Skin epidermis (tissue), 12 donors: ENCODE measurements around the gene JMY.
"Not testable (repeated sequence)": the region's sequence is repeated elsewhere in the genome, so short reads cannot be mapped to it uniquely, and the experiment has no call there.

ENCODE experiments used
- H3K27ac ChIP-seq, 21 experiments: fragments of 200-600 bp; sonication (generic) in 11 of 21; one replicate each; pipeline ENCODE4 v1.5.0; 2020; ENCODE audit warnings: mild to moderate bottlenecking in 3 of 21, inconsistent platforms in 2 of 21, moderate library complexity in 2 of 21
- H3K4me3 ChIP-seq, 7 experiments: fragments of 200-600 bp; sonication (generic) in 2 of 7; one replicate each; pipeline ENCODE4 v1.5.0; 2020; ENCODE audit warnings: inconsistent platforms in 2 of 7, mild to moderate bottlenecking in 2 of 7, moderate library complexity in 1 of 7

The JMY gene

GRCh38 chr5:79235261-79235633 is 684 bp upstream of the JMY start:
- peak overlapping the region; percentile 55 to 97 (median 90) for H3K4me3 ChIP-seq
- peak overlapping the region in 20 of 21 experiments; percentile 30 to 95 (median 84) for H3K27ac ChIP-seq

- peak overlapping the region; percentile 55 to 97 (median 90) for H3K4me3 ChIP-seq
- peak overlapping the region; percentile 52 to 95 (median 83) for H3K27ac ChIP-seq
Measured at GRCh38 chr5:79236362-79236969, 535 bp downstream of the JMY start.

DNA sequence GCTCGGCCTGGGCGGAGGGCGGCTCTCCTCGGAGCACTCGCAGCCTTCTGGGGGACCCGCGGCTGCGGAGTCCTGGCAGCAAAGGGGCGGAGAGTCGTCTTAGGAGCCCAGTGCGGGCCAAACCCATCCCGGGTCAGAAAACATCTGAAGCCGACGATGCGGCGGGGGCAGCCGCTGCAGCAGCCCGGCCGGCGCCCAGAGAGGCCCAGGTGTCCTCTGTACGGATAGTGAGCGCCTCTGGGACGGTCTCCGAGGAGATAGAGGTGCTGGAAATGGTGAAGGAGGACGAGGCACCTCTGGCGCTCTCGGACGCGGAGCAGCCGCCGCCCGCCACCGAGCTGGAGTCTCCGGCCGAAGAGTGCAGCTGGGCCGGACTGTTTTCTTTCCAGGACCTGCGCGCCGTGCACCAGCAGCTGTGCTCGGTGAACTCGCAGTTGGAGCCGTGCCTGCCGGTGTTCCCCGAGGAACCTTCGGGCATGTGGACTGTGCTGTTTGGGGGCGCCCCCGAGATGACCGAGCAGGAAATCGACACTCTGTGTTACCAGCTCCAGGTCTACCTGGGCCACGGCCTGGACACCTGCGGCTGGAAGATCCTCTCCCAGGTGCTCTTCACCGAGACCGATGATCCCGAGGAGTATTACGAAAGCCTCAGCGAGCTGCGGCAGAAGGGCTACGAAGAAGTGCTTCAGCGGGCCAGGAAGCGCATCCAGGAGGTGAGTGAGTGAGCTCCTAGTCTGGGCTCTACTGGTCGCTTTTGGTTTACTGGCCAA is 1.2 kb downstream of the JMY start:
- peak overlapping the region; percentile 52 to 95 (median 83) for H3K27ac ChIP-seq
- H3K4me3 ChIP-seq = peak overlapping the region; percentile 55 to 97 (median 90)

- Histone ChIP-seq H3K27ac (peak overlapping the region in 15 of 21 experiments; percentile 77 to 95 (median 84)), H3K4me3 (peak overlapping the region; percentile 55 to 97 (median 90))
Measured at GRCh38 chr5:79237740-79238560, 2.0 kb downstream of the JMY start.

- Histone ChIP-seq H3K4me3 (no peak overlapping the region), H3K27ac (no peak overlapping the region)
Measured at GRCh38 chr5:79240561-79240960, 4.6 kb downstream of the JMY start.

- no peak overlapping the region for H3K27ac ChIP-seq
Measured at GRCh38 chr5:79241535-79241979, 5.6 kb downstream of the JMY start.

DNA sequence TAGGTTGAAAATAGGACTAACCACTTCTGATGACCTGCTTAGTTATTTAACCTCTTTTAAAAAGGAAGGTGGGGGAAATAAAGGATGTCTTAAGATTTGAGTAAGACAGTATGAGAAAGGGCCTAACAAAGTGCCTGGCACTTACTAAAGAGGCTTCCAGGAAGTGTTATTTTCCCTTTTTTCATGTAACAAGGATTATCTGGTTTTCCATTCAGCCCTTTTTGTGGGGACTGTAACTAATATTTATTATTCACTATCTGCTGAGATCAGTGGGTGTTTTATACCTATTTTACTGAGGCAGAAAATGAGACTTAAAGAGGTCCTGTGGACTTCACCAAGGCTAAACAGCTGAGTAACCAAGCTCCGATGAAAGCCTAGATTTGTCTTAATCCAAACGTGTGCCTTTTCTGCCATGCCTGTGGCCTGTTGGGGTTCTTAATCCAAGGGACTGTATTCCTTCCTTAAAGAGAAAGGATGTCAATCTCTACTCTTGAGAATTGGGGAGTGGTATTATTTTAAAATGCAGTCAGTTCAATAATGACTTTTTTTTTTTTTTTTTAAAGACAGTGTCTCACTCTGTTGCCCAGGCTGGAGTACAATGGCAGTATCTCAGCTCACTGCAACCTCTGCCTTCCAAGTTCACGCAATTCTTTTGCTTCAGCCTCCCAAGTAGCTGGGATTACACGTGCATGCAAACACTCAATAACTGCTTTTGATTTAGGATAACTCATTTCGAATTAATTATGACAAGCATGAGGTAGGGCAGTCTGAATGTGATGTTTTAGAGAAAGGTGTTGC is 6.5 kb downstream of the JMY start:
- Histone ChIP-seq H3K4me3 (no peak overlapping the region), H3K27ac (no peak overlapping the region)

More at GRCh38 chr5:79241535-79241979, 5.6 kb downstream of the JMY start:
- no peak overlapping the region for H3K4me3 ChIP-seq

GRCh38 chr5:79243224-79243623 is 7.3 kb downstream of the JMY start:
- Histone ChIP-seq H3K4me3 (no peak overlapping the region), H3K27ac (no peak overlapping the region)

DNA sequence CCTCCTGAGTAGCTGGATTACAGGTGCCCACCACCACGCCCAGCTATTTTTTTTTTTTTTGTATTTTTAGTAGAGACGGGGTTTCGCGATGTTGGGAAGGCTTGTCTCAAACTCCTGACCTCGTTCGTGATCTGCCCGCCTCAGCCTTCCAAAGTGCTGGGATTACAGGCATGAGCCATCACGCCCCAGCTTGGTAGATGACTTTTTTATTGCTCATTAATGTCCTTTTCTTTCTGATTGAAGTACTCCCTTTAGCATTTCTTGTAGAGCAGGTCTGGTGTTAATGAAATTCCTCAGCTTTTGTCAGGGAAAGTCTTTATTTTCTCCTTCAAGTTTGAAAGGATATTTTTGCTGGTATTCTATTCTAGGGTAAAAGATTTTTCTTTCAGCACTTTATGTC is 18.1 kb downstream of the JMY start:
- H3K27ac ChIP-seq, H3K4me3 ChIP-seq: not testable (repeated sequence)

- no peak overlapping the region for H3K4me3 ChIP-seq
- H3K27ac ChIP-seq = no peak overlapping the region
Measured at GRCh38 chr5:79255786-79256557, 20.0 kb downstream of the JMY start.

DNA sequence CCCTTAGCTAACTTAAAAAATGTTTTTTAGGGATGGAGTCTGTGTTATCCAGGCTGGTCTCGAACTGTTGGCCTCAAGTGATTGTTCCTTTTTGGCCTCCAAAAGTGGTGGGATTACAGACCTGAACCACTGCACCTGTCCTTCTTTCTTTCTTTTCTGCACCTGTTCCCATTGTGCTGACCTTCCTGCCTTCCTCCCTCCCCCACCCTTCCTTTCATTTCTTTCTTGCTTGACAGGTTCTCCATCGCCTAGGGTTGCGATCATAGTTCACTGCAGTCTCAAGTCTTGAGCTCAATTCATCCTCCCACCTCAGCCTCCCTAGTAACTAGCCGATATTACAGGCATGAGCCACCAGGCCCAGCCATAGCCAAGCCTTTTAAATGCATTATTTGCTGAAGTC is 20.6 kb downstream of the JMY start:
- no peak overlapping the region for H3K27ac ChIP-seq

GRCh38 chr5:79257314-79257713 is 21.4 kb downstream of the JMY start:
- Histone ChIP-seq H3K27ac (no peak overlapping the region), H3K4me3 (no peak overlapping the region)

More for the DNA sequence above, 20.6 kb downstream of the JMY start:
- H3K4me3 ChIP-seq = no peak overlapping the region

GRCh38 chr5:79258801-79259200 is 22.9 kb downstream of the JMY start:
- Histone ChIP-seq H3K27ac (no peak overlapping the region), H3K4me3 (no peak overlapping the region)

GRCh38 chr5:79259383-79259782 is 23.5 kb downstream of the JMY start:
- Histone ChIP-seq H3K4me3 (no peak overlapping the region), H3K27ac (no peak overlapping the region)

- H3K4me3 ChIP-seq = no peak overlapping the region
- no peak overlapping the region for H3K27ac ChIP-seq
Measured at GRCh38 chr5:79259810-79260209, 23.9 kb downstream of the JMY start.

DNA sequence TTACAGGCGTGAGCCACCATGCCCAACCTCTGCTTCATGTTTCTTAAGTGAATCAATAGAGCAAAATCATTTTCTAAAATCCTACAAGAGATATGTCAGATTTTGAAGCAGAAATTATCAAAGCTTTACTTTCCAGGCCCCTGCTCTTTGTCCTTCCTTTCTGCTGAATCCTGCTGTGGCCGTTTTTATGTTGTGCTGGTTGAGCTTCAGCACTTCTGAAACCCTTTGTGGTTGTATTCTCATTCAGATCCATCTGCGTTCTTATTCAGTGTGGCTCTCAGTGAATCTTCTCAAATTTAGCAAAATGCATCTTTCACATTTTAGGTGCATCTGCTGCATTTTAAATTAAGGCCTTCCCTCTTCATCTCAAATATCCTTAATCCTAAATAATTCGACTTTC is 26.0 kb downstream of the JMY start:
- no peak overlapping the region for H3K27ac ChIP-seq
- H3K4me3 ChIP-seq = no peak overlapping the region

- no peak overlapping the region for H3K27ac ChIP-seq
- no peak overlapping the region for H3K4me3 ChIP-seq
Measured at GRCh38 chr5:79263290-79263689, 27.4 kb downstream of the JMY start.

GRCh38 chr5:79267180-79267579 is 31.2 kb downstream of the JMY start:
- no peak overlapping the region for H3K4me3 ChIP-seq

GRCh38 chr5:79269733-79270166 is 33.8 kb downstream of the JMY start:
- Histone ChIP-seq H3K4me3 (no peak overlapping the region), H3K27ac (no peak overlapping the region)

More at GRCh38 chr5:79267180-79267579, 31.2 kb downstream of the JMY start:
- H3K27ac ChIP-seq = no peak overlapping the region
